ENCODE data around the gene CYB561.
"Not testable (repeated sequence)": the region's sequence is repeated elsewhere in the genome, so short reads cannot be mapped to it uniquely, and the experiment has no call there.

CYB561 gene

DNA sequence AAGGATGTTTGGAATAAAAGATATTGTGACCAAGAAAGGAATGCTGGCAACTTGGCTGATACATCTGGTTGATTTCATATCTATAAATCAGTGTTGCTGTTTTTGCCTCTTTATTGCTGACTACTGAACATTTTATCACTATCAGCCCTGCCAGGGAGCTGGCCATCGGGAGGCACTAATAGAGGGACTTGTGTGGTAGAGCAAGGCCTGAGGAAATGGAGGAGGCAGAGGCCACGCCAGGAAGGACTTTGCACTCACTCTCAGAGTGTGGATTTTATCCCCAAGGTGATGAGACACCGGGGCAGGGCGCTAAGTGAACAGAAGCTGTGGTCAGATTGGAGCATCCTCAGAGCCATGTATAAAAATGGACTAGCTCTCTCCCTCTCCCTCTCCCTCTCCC is 9.3 kb upstream of the CYB561 start:
- no peak for DNase-seq (ENCODE audit: low read depth, low spot score)
- POLR2A ChIA-PET = no interaction called here
- TF ChIP-seq, protein P1, sequence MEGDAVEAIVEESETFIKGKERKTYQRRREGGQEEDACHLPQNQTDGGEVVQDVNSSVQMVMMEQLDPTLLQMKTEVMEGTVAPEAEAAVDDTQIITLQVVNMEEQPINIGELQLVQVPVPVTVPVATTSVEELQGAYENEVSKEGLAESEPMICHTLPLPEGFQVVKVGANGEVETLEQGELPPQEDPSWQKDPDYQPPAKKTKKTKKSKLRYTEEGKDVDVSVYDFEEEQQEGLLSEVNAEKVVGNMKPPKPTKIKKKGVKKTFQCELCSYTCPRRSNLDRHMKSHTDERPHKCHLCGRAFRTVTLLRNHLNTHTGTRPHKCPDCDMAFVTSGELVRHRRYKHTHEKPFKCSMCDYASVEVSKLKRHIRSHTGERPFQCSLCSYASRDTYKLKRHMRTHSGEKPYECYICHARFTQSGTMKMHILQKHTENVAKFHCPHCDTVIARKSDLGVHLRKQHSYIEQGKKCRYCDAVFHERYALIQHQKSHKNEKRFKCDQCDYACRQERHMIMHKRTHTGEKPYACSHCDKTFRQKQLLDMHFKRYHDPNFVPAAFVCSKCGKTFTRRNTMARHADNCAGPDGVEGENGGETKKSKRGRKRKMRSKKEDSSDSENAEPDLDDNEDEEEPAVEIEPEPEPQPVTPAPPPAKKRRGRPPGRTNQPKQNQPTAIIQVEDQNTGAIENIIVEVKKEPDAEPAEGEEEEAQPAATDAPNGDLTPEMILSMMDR (IDR thresholded peaks at IDR 0.05; ENCODE audit: insufficient read depth, low read length, missing control alignments) = no peak

DNA sequence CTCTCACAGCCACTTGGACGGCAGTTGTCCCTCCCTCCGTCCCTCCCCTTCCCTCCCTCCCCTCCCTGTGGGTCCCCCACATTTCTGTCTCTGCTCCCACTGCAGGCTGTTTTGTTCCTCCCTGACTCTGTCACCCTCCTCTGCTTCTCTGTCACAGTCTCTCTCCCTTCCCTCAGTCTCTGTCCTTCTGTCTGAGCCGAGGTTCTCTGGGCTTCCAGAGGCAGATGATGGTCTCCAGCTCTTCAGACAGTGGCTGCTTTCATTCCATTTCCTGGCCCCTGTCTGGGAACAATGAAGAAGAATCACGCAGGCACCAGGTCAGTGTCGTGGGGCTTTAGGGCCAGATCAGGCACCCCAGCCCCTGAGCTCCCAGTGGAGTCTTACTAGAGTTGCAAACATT is 8.8 kb upstream of the CYB561 start:
- TF ChIP-seq, protein P1 (IDR thresholded peaks at IDR 0.05; ENCODE audit: insufficient read depth, low read length, missing control alignments) = no peak
- POLR2A ChIA-PET = no interaction called here
- no peak for DNase-seq (ENCODE audit: low read depth, low spot score)
- no peak overlapping the region for H3K4me3 ChIP-seq (ENCODE audit: low read depth, low read length)
- CTCF ChIA-PET = interaction anchor here (1.2 to 4.3 kb wide), 4 partner anchors 10 to 29 kb away, joined by 4 to 28 read pairs (median 5); partner anchors contain the start of gene CYB561

More for the DNA sequence above, 9.3 kb upstream of the CYB561 start:
- no peak overlapping the region for H3K4me3 ChIP-seq (ENCODE audit: low read depth, low read length)
- CTCF ChIA-PET = interaction anchor here (1.2 to 4.3 kb wide), 4 partner anchors 10 to 30 kb away, joined by 4 to 28 read pairs (median 5); partner anchors contain the start of gene CYB561

DNA sequence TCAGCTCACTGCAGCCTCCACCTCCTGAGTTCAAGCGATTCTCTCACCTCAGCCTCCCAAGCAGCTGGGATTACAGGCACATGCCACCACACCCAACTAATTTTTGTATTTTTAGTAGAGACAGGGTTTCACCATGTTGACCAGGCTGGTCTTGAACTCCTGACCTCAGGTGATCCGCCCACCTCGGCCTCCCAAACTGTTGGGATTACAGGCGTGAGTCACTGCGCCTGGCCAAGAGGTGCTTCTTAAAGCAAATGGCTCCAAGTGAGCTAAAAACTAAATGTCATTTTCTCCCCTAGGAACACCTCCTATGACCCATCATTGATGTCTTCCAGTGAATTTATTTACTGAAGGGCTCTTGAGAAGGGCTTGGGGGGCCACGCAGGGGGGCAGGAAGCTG is 8.3 kb upstream of the CYB561 start:
- DNase-seq (ENCODE audit: low read depth, low spot score) = not testable (repeated sequence)

DNA sequence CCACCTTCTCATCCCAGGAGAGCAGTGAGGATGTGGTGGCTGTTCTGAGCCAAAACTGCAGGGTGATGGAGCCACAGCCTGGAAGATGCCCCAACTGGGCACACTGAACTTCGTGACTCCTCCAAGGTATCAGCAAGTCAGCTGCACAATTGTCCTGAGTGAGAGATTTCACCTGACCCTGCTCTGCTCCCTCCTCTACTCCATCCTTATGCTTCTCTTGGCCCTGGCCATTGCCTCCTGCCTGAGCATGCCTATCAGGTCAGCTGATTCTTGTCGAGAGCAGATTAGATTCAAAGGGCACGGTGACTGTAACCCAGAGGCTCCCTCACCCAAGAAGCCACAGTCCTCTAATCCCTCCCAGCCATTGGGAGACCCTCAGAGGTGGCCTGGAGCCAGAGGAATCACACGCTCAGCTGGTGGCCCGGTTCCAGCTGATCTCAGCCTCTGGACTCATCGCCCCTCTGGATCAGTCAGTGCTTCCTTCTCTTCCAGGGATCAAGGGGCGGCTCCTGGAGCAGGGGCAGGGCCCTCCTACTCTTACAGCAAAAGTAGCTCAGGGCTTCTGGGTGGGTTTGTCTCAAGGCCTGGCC is 7.0 kb upstream of the CYB561 start:
- ChIA-PET POLR2A (no interaction called here), CTCF (interaction anchor here (0.6 to 4.3 kb wide), 4 partner anchors 8 to 41 kb away, joined by 3 to 28 read pairs (median 8); partner anchors contain the start of gene CYB561)
- H3K4me3 ChIP-seq (ENCODE audit: low read depth, low read length) = no peak overlapping the region
- TF ChIP-seq, protein P1 (IDR thresholded peaks at IDR 0.05; ENCODE audit: insufficient read depth, low read length, missing control alignments) = no peak
- no peak for DNase-seq (ENCODE audit: low read depth, low spot score)

More for the DNA sequence above, 8.3 kb upstream of the CYB561 start:
- CTCF ChIA-PET = interaction anchor here (1.7 to 4.3 kb wide), 4 partner anchors 9 to 29 kb away, joined by 4 to 28 read pairs (median 8); partner anchors contain the start of gene CYB561
- POLR2A ChIA-PET; H3K4me3 ChIP-seq (ENCODE audit: low read depth, low read length): not testable (repeated sequence)

DNA sequence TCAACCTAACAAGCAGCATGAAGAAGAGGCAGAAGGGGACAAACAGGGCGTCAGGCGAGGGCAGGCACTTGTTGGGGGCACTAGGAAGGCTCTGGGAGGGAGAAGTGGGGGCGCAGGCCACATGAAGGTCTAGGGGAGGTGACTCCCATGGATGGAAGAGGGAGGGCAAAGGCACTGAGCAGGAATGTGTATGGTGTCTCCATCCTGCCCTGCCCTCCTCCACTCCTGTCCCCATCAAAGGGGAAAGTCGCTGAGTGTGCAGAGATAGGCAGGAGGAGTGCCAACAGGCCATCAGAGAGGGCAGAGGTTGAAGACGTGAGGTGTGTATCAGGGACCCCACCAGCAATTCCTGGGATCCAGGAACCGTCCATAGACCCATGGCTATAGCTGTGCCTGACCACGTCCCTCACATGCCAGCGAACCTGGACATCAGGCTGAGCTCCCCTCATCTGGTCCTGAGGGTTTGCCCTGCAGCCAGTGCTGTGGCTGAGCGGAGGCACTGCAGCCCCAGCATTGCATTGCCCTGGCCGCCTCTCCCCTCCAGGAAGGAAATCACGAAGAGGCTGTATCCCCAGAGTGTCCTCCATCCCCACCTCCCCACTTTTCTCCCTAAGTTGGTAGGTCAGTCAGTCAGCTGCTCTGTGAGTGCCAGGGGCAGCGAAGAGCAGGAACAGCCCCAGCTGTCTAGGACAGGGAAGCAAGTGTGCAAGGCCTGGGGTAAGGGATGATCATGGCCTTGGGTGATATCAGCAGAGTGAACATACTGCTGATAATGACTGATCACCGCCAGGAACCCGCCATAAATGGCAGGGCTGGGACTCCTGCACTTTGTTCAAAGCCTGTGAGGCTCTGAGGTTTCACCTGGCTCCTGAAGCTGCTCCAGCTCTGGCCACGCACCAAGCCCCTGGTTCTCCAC is 6.2 kb upstream of the CYB561 start:
- H3K4me3 ChIP-seq (ENCODE audit: low read depth, low read length) = no peak overlapping the region
- DNase-seq (ENCODE audit: low read depth, low spot score) = no peak
- POLR2A ChIA-PET = no interaction called here
- CTCF ChIA-PET = interaction anchor here (0.6 to 4.3 kb wide), 4 partner anchors 7 to 41 kb away, joined by 3 to 28 read pairs (median 5); partner anchors contain the start of gene CYB561
- TF ChIP-seq, protein P1 (IDR thresholded peaks at IDR 0.05; ENCODE audit: insufficient read depth, low read length, missing control alignments) = no peak

DNA sequence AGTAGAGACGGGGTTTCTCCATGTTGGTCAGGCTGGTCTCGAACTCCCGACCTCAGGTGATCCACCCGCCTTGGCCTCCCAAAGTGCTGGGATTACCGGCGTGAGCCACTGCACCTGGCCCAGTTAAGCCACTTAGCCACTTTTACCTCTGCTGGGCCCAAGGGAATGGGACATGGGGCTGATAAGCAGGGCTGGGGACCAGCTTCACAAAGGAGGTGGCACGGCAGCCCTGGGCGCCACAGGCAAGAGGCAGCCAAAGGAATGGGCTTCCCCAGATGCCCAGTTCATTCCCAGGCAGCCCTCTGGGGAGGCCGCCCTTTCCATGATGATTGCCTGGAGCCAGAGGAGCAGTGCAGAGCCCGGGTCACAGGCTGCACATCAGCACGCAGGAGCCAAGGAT is 5.0 kb upstream of the CYB561 start:
- POLR2A ChIA-PET = no interaction called here
- DNase-seq (ENCODE audit: low read depth, low spot score) = no peak
- CTCF ChIA-PET = interaction anchor here (1.5 to 1.6 kb wide), 2 partner anchors 11 to 25 kb away, joined by 3 to 4 read pairs; no protein-coding TSS in a partner anchor
- no peak overlapping the region for H3K4me3 ChIP-seq (ENCODE audit: low read depth, low read length)
- TF ChIP-seq, protein P1 (IDR thresholded peaks at IDR 0.05; ENCODE audit: insufficient read depth, low read length, missing control alignments) = no peak
